Rectal smooth muscle tissue (tissue), 1 donor: ENCODE results near the gene ADARB2.

Experiments
- H3K27ac ChIP-seq: one replicate; pipeline ENCODE4 v1.7.0; 2013; ENCODE audit warnings: low read depth, low read length, inconsistent platforms
- H3K27me3 ChIP-seq: one replicate; pipeline ENCODE4 v1.7.0; 2013; ENCODE audit warnings: low read length; ENCODE audit not compliant: control insufficient read depth, insufficient read depth
- H3K36me3 ChIP-seq: one replicate; pipeline ENCODE4 v1.7.0; 2013; ENCODE audit warnings: low read length; ENCODE audit not compliant: control insufficient read depth, insufficient read depth
- H3K4me1 ChIP-seq: one replicate; pipeline ENCODE4 v1.7.0; 2013; ENCODE audit warnings: low read length; ENCODE audit not compliant: control insufficient read depth, insufficient read depth
- H3K4me3 ChIP-seq: one replicate; pipeline ENCODE4 v1.7.0; 2013; ENCODE audit warnings: low read length
- H3K9ac ChIP-seq: one replicate; pipeline ENCODE4 v1.7.0; 2013; ENCODE audit warnings: low read length

Gene ADARB2

DNA sequence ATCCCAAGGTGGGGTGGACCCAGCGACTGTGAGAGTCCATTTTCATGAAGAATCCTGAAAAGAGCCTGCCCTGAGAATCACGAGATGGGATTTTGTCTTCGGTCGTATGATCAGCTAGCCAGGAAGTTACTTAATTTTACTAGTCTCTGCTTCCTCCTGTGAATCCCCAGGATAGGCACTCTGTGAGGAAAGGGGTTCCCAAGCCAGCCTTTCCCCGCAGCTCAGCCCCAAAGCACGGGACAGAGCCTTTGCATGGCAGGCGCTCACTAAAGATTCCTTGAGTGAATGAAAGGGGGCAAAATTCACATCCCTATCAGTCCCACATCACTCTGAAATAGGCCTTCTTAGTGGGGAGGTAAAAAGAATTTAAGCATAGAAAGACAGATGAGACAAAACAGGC lies 219.6 kb downstream of the ADARB2 start:
- H3K27me3 ChIP-seq: no peaks in the 10 kb centered on the region
- H3K9ac ChIP-seq: no peak overlapping the region
- H3K36me3 ChIP-seq: no peaks in the 10 kb centered on the region
- H3K27ac ChIP-seq: no peak overlapping the region
- no peaks in the 10 kb centered on the region for H3K4me1 ChIP-seq
- H3K4me3 ChIP-seq: no peak overlapping the region

DNA sequence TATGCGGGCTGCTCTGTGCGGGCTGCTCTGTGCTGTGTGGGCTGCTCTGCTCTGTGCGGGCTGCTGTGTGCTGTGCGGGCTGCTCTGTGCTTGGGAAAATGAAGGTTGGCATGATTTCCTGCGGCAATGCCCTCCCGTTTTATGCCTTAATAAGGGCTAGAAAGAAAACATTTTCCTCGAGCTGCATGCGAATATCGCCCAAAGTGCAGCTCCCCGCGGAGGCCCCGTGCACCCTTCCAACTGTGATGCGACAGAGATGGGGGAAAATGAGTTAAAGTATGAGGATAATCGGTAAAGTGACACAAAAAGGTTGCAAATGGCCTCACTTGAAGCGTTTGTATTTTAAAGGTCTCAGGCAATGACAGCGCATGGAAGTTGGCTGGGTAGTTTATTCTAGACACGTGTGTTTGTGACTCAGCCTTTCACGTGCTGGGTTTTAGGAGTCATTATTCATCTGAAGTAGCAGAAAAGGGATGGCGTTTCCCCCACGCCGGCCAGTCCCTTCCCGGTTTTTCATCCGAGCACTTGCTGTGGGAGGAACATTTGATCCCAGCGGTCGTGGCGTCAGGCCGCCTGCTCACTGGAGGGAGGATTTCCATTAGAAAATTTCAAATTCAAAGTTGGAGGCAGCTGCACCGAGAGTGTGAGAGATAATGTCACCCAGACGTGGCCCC lies 220.7 kb downstream of the ADARB2 start:
- no peaks in the 10 kb centered on the region for H3K36me3 ChIP-seq
- no peak overlapping the region for H3K27ac ChIP-seq
- H3K4me3 ChIP-seq: no peak overlapping the region
- no peaks in the 10 kb centered on the region for H3K4me1 ChIP-seq
- no peak overlapping the region for H3K9ac ChIP-seq
- no peaks in the 10 kb centered on the region for H3K27me3 ChIP-seq

DNA sequence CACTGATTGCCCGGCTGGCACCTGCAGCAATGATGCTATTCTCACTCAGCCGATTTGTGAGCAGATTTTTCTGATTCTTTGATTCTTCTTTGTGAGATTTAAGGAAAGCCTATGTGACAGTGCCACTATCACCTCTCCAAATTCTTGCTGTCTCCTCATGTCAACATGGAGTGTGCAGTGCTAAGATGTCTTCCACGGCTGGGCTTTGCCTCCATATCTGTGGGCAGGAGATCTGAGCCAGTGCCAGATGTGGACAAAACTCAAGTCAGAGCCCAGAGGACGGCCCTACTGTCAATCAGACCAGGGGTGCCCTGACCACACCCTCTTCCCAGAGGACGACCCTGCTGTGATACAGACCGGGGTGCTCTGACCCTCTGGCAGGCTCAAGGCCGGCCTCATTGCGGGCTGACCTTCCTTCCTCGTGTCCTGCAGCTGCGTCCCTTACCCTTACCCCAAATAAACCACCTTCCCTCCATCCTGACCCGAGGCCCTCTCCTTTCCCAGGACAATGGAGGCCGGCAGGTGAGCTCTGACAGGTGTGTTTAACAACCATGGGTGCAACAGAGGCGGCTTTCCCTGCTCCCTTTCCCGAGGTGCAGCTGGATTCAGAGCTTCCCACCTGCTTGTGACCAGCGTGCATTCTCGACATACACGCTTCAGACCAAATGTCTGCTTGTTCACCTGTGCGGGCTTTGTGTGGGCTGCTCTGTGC lies 221.4 kb downstream of the ADARB2 start:
- Histone ChIP-seq H3K4me3 (no peak overlapping the region), H3K9ac (no peak overlapping the region), H3K36me3 (no peaks in the 10 kb centered on the region), H3K27ac (no peak overlapping the region), H3K4me1 (no peaks in the 10 kb centered on the region), H3K27me3 (no peaks in the 10 kb centered on the region)

DNA sequence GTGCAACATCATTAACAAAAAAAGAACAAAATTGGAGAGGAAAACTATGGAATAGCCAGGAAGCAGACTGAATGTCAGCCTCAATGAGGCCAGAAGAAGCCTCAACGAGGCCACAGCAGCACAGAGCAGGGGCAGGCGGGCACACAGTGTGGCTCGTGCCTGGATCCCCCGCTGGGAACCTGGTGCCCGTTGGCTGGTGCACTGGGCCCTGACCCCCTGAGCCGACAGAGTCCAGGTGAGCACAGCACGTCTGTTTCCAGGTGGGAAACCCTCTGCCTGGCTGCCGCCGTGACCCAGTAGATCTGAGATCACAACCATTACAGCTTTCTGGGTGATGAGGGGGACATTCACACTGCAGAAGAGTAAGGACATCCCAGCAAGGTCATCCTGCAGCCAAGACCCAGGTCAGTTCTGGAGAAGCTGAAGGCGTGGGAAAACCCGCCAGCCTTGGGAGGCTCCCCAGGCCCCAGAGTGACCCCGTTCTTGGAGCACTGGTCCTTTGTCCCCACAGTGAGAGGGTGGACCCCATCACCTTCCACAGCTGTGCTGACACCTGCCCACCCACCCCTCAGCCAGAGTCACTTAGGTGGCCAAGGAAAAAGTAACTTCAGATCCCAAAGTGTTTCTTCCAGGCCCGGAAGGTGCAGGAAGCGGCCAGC lies 222.1 kb downstream of the ADARB2 start:
- Histone ChIP-seq H3K27me3 (no peaks in the 10 kb centered on the region), H3K4me1 (no peaks in the 10 kb centered on the region), H3K9ac (no peak overlapping the region)

GRCh38 chr10:1514681-1515080 lies 222.6 kb downstream of the ADARB2 start:
- no peak overlapping the region for H3K27ac ChIP-seq
- H3K9ac ChIP-seq: no peak overlapping the region
- no peak overlapping the region for H3K4me3 ChIP-seq
- H3K36me3 ChIP-seq: no peaks in the 10 kb centered on the region
- H3K4me1 ChIP-seq: no peaks in the 10 kb centered on the region
- H3K27me3 ChIP-seq: no peaks in the 10 kb centered on the region

More for the DNA sequence above, 222.1 kb downstream of the ADARB2 start:
- Histone ChIP-seq H3K36me3 (no peaks in the 10 kb centered on the region), H3K27ac (no peak overlapping the region), H3K4me3 (no peak overlapping the region)

DNA sequence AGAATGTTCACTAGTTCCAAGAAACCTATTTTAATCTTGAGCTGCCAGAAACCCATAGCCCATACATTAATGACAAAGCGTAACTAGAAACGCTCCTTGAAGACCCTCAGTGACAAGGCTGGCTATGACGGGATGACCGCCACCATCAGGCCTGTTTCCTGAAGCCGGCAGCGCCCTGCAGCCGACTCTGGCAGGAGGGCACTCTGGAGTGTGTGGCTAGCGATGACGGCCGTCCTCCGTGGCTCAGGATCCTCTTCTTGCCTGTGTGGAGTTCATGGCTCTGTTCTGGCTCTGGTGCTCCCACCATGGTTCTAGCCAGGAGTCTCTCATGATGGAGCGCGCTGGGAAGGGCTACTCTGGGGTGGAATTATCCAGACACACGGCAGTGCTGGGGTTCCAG lies 224.1 kb downstream of the ADARB2 start:
- H3K27ac ChIP-seq: no peak overlapping the region
- no peak overlapping the region for H3K9ac ChIP-seq
- H3K4me3 ChIP-seq: no peak overlapping the region
- H3K36me3 ChIP-seq: no peaks in the 10 kb centered on the region
- no peaks in the 10 kb centered on the region for H3K27me3 ChIP-seq
- no peaks in the 10 kb centered on the region for H3K4me1 ChIP-seq

- Histone ChIP-seq H3K27me3 (no peaks in the 10 kb centered on the region), H3K4me3 (no peak overlapping the region), H3K4me1 (no peaks in the 10 kb centered on the region), H3K27ac (no peak overlapping the region), H3K36me3 (no peaks in the 10 kb centered on the region), H3K9ac (no peak overlapping the region)
Measured at GRCh38 chr10:1509011-1509530, 228.3 kb downstream of the ADARB2 start.

DNA sequence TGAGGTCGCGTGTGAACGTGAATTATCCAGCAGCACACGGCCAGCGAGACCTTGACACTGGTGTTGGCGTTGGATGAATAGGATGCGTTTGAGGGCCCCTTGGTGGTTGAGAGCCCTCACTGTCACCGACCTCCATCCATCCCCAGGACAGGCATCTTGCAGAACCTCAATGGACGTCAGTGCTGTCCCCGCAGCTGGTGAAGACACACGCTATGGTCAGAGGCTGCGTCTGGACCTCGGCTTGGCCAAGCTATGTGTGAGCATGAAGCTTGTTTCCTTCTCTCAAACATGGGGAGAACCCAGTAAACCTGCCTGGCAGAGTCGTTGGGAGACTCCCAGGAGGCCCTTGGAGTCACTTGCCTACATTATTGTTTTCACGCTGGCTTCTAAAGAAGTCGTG lies 229.2 kb downstream of the ADARB2 start:
- no peak overlapping the region for H3K9ac ChIP-seq
- H3K27ac ChIP-seq: no peak overlapping the region
- H3K36me3 ChIP-seq: no peaks in the 10 kb centered on the region
- no peaks in the 10 kb centered on the region for H3K27me3 ChIP-seq
- no peaks in the 10 kb centered on the region for H3K4me1 ChIP-seq
- no peak overlapping the region for H3K4me3 ChIP-seq

DNA sequence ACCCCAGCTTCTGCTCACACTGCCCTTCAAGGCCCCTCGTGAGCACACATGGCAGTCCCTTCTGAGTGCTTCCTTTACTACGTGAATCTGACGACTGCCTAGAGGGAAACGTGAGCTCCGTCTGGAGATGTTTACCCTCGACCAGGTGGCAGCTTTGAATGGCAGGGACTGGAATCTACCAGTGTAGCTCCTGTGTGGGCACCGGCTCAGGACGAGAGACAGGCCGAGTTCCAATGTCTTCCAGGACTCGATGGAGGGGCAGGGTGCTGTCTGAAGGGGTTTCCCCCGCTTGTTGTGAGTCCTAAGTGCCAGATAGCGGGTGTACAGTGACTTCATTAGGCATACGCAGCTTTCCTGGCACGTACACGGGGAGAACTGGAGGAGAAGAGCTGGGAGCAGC lies 229.9 kb downstream of the ADARB2 start:
- no peak overlapping the region for H3K9ac ChIP-seq
- H3K36me3 ChIP-seq: no peaks in the 10 kb centered on the region
- H3K4me3 ChIP-seq: no peak overlapping the region
- no peaks in the 10 kb centered on the region for H3K4me1 ChIP-seq
- no peak overlapping the region for H3K27ac ChIP-seq
- H3K27me3 ChIP-seq: no peaks in the 10 kb centered on the region

DNA sequence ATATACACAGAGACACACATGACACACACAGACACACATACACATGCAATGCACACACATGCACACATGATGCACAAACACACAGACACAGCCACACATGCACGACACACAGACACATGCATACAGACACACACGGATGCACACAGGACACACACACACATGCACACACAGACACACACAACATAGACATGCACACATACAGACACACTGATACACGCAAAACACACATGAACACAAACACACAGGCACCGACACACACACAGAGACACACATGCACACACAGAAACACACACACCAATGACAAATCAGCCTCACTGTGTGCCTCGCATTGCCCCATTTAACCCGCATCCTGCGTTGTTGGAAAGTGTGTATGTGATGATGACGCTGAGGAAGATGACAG lies 232.4 kb downstream of the ADARB2 start:
- H3K27me3 ChIP-seq: no peaks in the 10 kb centered on the region
- H3K4me3 ChIP-seq: no peak overlapping the region
- no peak overlapping the region for H3K27ac ChIP-seq
- no peak overlapping the region for H3K9ac ChIP-seq
- H3K4me1 ChIP-seq: no peaks in the 10 kb centered on the region
- H3K36me3 ChIP-seq: no peaks in the 10 kb centered on the region

DNA sequence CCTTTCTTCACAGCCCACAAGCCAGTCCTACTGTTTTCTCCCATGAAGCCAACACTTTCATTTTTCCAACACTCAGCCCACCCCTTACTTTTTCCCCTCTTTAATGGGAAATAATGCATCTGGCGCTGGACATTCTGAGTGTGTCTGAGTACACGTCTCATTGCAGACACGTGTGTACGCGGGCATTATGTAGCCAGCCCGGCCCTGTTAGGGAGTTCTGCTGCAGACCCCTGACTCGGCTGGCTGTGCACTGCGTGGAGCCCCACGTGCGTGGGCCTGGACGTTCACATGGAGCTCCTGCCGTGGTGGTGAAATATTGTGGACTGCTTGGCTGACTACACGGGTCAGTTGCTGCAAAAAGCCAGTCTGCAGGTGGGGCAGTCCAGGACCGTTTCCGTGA lies 233.0 kb downstream of the ADARB2 start:
- no peaks in the 10 kb centered on the region for H3K27me3 ChIP-seq
- H3K36me3 ChIP-seq: no peaks in the 10 kb centered on the region
- H3K27ac ChIP-seq: no peak overlapping the region
- no peak overlapping the region for H3K9ac ChIP-seq
- H3K4me1 ChIP-seq: no peaks in the 10 kb centered on the region
- H3K4me3 ChIP-seq: no peak overlapping the region

GRCh38 chr10:1502451-1502850 lies 234.9 kb downstream of the ADARB2 start:
- Histone ChIP-seq H3K27ac (no peak overlapping the region), H3K4me3 (no peak overlapping the region), H3K9ac (no peak overlapping the region), H3K4me1 (no peaks in the 10 kb centered on the region), H3K27me3 (no peaks in the 10 kb centered on the region), H3K36me3 (no peaks in the 10 kb centered on the region)
